Astrocyte of the hippocampus (primary cell): ENCODE measurements around the gene SLC35A5.
A peak's percentile ranks its signal among the peaks of the same experiment; 100 is the strongest.
"Not testable (repeated sequence)": the region's sequence is repeated elsewhere in the genome, so short reads cannot be mapped to it uniquely, and the experiment has no call there.

Experiments used
- DNase-seq: peaks from one replicate; pipeline ENCODE4 v3.0.0; 2011; ENCODE audit warnings: low read depth, low spot score

Gene SLC35A5

GRCh38 chr3:112561734-112562529, at the start of gene SLC35A5, which contains the start of gene ATG3:
Gene SLC35A5 (plus strand): TSS chr3:112562045. CDS start chr3:112563404, 1,359 bp downstream.
Gene ATG3 (minus strand): TSS chr3:112561962. CDS start chr3:112561528, 434 bp downstream.
- peak; percentile 99 for DNase-seq

- no peak for DNase-seq
Observed at GRCh38 chr3:112512320-112512719, 49.5 kb upstream of the SLC35A5 start.

GRCh38 chr3:112514527-112515128, 47.2 kb upstream of the SLC35A5 start:
- DNase-seq: no peak

GRCh38 chr3:112518970-112519369, 42.9 kb upstream of the SLC35A5 start:
- peak; percentile 2 for DNase-seq

GRCh38 chr3:112519424-112520001, 42.3 kb upstream of the SLC35A5 start:
- DNase-seq: peak; percentile 74

- not testable (repeated sequence) for DNase-seq
Observed at GRCh38 chr3:112524127-112524526, 37.7 kb upstream of the SLC35A5 start.

GRCh38 chr3:112530573-112530972, 31.3 kb upstream of the SLC35A5 start:
- DNase-seq: no peak

GRCh38 chr3:112531358-112531781, 30.5 kb upstream of the SLC35A5 start:
- DNase-seq: peak; percentile 37

GRCh38 chr3:112539825-112540650, 21.8 kb upstream of the SLC35A5 start:
- DNase-seq: no peak

- no peak for DNase-seq
Observed at GRCh38 chr3:112546216-112546759, 15.6 kb upstream of the SLC35A5 start.

- no peak for DNase-seq
Observed at GRCh38 chr3:112550859-112551258, 11.0 kb upstream of the SLC35A5 start.

- DNase-seq: no peak
Observed at GRCh38 chr3:112555535-112556170, 6.2 kb upstream of the SLC35A5 start.

GRCh38 chr3:112557976-112558375, 3.9 kb upstream of the SLC35A5 start:
- DNase-seq: no peak

- DNase-seq: no peak
Observed at GRCh38 chr3:112560307-112560706, 1.5 kb upstream of the SLC35A5 start.

GRCh38 chr3:112560721-112561483, 943 bp upstream of the SLC35A5 start:
- DNase-seq: peak; percentile 93

- DNase-seq: no peak
Observed at GRCh38 chr3:112561484-112561733, 436 bp upstream of the SLC35A5 start.

- DNase-seq: not testable (repeated sequence)
Observed at GRCh38 chr3:112564247-112564939, 2.5 kb downstream of the SLC35A5 start.

- no peak for DNase-seq
Observed at GRCh38 chr3:112564940-112565305, 3.1 kb downstream of the SLC35A5 start.

- peak; percentile 44 for DNase-seq
Observed at GRCh38 chr3:112568642-112569041, 6.8 kb downstream of the SLC35A5 start.

GRCh38 chr3:112569265-112569664, 7.4 kb downstream of the SLC35A5 start:
- DNase-seq: no peak
